Globus pallidus (tissue), 1 donor: Measurements from ENCODE around the gene C12orf75.
"Not testable (repeated sequence)": the region's sequence is repeated elsewhere in the genome, so short reads cannot be mapped to it uniquely, and the experiment has no call there.

Experiments
- DNase-seq: peaks from one replicate; pipeline ENCODE4 v3.0.0-alpha.2; 2015; ENCODE audit warnings: low spot score

C12orf75 gene

GRCh38 chr12:105330283-105330930 is at the start of gene C12orf75:
TSS of gene C12orf75 (plus strand) at chr12:105330691. CDS start at chr12:105330892, 201 bp downstream.
- DNase-seq: peak; percentile 46

GRCh38 chr12:105280966-105281693 is 49.4 kb upstream of the C12orf75 start:
- DNase-seq: no peak

GRCh38 chr12:105281694-105282049 is 48.8 kb upstream of the C12orf75 start:
- no peak for DNase-seq

- no peak for DNase-seq
These were observed 45.1 kb upstream of the C12orf75 start for GRCh38 chr12:105285378-105285777.

GRCh38 chr12:105287408-105287807 is 43.1 kb upstream of the C12orf75 start:
- DNase-seq: no peak

- no peak for DNase-seq
These were observed 42.0 kb upstream of the C12orf75 start for GRCh38 chr12:105288311-105288996.

- DNase-seq: no peak
These were observed 41.2 kb upstream of the C12orf75 start for GRCh38 chr12:105289114-105289904.

GRCh38 chr12:105291531-105291930 is 39.0 kb upstream of the C12orf75 start:
- no peak for DNase-seq

GRCh38 chr12:105292705-105293104 is 37.8 kb upstream of the C12orf75 start:
- no peak for DNase-seq

- DNase-seq: no peak
These were observed 37.3 kb upstream of the C12orf75 start for GRCh38 chr12:105293187-105293586.

GRCh38 chr12:105294161-105294560 is 36.3 kb upstream of the C12orf75 start:
- no peak for DNase-seq

GRCh38 chr12:105294886-105295479 is 35.5 kb upstream of the C12orf75 start:
- DNase-seq: no peak

GRCh38 chr12:105296116-105297089 is 34.1 kb upstream of the C12orf75 start:
- DNase-seq: no peak

GRCh38 chr12:105300883-105301282 is 29.6 kb upstream of the C12orf75 start:
- no peak for DNase-seq

- DNase-seq: no peak
These were observed 28.8 kb upstream of the C12orf75 start for GRCh38 chr12:105301696-105302095.

- DNase-seq: not testable (repeated sequence)
These were observed 27.5 kb upstream of the C12orf75 start for GRCh38 chr12:105302986-105303385.

- DNase-seq: not testable (repeated sequence)
These were observed 25.9 kb upstream of the C12orf75 start for GRCh38 chr12:105304626-105305025.

GRCh38 chr12:105307601-105308314 is 22.7 kb upstream of the C12orf75 start:
- DNase-seq: not testable (repeated sequence)

- DNase-seq: not testable (repeated sequence)
These were observed 21.7 kb upstream of the C12orf75 start for GRCh38 chr12:105308839-105309238.

GRCh38 chr12:105309384-105309783 is 21.1 kb upstream of the C12orf75 start:
- DNase-seq: not testable (repeated sequence)
